ENCODE results near the gene SIDT2.
"Not testable (repeated sequence)": the region's sequence is repeated elsewhere in the genome, so short reads cannot be mapped to it uniquely, and the experiment has no call there.

SIDT2 gene
- 30.5 to 93.1 (median 50.4) reads per million in 17 experiments for total RNA-seq

DNA sequence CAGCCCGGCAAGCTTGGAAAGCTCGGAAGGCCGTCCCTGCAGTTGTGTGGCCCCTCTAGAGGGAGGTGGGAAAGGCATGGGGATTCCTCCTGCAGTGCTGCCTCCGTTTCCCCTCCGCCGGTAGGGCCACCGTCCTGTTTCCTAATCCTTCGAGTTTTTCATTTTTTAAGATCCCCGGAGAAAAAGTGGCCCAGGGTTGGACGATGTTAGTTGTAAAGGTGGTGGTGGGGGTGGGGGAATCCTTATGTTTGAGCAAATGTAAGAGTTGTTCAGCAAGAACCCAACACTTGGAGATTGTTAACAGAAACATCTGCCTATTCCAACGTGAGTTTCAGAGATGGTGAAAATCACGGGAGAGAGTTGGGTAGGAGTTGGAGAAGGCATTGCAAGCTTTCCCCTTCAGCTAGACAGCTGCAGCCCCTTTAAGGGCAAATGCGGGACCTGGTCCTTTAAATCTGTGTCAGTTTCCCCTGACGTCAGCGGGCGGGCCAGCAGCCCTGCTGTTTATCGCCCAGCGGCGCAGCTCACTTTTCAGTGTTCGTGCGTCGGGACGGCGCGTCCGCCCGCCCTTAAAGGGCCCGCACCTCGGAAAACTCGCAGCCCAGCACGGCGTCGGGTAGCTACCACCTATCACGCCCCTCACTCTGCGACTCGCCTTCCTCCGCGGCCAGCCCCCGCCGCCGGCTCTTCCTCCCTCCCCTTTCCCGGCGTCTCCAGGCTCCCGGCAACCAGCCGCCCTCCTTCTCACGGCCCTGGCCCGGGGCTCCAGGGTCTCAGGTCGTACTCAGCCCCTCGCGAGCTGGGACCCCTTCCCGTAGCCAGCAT lies at the start of gene SIDT2:
Gene SIDT2, plus strand, starts transcription at position 534 of the 825 bp plus-strand sequence. CDS start 521 bp downstream, outside the sequence.
- peak; percentile 91 to 96 (median 94) for DNase-seq

DNA sequence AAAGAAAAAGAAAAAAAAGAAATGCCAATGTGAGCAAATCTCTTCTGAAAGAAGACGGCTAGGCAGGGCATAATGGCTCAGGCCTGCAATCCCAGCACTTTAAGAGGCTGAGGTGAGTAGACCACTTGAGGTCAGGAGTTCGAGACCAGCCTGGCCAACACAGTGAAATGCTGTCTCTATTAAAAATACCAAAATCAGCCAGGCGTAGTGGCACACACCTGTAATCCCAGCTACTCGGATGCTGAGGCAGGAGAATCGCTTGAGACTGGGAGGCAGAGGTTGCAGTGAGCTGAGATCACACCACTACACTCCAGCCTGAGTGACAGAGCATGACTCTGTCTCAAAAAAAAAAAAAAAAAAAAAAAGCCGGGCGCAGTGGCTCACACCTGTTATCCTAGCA lies 48.1 kb upstream of the SIDT2 start:
- DNase-seq: not testable (repeated sequence)

DNA sequence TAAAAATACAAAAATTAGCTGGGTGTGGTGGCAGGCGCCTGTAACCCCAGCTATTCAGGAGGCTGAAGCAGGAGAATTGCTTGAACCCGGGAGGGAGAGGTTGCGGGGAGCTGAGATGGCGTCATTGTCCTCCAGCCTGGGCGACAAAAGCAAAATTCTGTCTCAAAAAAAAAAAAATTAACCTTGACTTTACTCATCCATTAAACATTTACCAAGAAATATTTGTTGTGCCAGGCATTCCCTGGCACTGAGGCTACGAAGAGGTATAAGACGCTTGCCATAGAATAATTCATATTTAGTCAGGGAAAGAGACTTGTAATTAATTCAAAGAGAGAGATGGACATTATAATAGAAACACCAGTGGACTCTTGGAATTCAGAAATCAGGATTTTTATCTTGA lies 47.7 kb upstream of the SIDT2 start:
- no peak for DNase-seq

DNA sequence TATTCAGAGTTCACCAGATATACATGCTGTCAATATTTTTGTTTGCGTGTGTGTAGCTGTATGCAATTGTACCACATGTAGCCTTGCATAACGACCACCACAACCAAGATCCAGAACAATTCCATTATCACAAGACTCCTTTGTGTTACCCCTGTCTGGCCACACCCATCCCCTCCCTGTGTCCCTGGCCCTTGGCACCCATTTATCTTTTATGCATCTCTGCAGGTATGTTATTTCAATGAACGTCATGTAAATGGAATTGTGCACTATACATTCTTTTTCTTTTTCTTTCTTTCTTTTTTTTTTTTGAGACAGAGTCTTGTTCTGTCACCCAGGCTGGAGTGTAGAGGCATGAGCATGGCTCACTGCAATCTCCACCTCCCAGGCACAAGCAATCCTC lies 44.1 kb upstream of the SIDT2 start:
- DNase-seq: no peak

DNA sequence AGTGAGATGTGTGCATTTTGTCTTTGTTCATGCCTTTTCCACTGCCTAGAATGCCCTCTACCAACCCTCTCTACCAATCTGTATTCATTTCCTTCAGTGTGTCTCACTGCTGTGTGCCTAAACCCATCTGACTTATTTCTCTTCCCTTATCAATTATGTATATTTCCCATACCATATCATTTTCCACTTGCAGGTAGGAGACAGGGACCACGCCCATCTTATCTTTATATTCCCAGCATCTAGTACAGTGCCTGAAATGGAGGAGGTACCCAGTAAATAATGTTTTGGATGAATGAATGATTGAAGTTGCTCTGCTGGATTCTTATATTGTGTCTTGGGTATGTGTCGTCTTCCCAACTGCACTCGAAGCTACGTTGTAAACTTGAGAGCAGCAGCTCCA lies 43.6 kb upstream of the SIDT2 start:
- DNase-seq: not testable (repeated sequence)

DNA sequence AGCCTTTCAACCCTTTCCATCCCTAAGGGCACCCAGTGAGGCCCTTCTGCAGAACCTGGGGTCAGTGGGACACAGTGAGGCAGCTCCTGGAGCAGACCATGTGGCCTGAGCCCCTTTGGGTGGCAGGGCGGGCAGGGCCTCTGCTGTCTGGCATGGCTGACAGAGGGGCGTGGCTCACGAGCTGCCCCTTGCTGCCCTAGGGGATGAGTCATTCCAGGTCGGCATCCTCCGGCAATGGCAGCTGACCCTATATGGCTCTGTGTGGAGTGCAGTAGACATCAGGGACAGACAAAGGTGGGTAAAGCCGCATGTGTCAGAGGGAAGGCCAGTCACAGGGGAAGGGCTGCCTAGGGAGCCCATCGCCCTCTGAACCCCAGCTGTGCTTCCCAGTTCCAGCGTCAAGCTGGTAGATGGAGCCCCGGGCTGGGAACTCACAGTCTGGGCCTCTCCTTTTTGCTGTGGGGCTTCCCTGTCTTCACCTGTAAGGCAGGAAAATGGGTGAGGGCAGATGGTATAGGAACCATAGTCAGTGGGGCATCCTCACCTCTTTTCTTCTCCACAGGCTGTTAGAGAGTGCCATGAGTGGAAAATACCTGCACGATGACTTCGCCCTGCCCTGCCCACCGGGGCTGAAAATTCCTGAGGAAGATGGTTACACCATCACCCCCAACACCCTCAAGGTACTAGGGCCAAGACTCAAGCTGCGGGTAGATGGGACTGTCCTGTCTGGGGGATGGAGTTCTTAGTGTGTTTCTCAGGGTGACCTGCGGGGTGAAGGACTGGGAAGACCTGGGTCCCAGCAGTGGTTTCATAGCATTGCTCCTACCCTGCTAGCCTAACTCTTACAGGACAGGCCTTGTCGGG lies 41.1 kb upstream of the SIDT2 start:
- not testable (repeated sequence) for DNase-seq

DNA sequence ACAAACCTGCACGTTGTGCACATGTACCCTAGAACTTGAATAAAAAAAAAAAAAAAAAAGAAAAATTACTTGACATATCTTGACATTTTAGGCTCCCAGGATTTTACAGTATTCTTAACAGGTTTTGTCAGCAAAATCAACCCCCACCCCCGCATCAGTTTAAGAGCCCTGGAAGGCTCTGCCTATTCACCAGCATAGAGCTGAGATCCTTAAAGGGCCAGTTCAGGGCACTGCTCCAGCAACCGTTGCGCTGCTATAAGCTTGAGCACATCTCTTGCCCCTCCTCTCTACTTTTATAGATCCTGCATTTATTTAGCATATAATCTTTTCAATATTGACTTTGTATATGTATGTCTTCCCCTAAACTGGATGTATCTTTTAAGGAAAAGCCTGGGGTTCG lies 35.2 kb upstream of the SIDT2 start:
- peak; percentile 27 to 62 (median 58) for DNase-seq

DNA sequence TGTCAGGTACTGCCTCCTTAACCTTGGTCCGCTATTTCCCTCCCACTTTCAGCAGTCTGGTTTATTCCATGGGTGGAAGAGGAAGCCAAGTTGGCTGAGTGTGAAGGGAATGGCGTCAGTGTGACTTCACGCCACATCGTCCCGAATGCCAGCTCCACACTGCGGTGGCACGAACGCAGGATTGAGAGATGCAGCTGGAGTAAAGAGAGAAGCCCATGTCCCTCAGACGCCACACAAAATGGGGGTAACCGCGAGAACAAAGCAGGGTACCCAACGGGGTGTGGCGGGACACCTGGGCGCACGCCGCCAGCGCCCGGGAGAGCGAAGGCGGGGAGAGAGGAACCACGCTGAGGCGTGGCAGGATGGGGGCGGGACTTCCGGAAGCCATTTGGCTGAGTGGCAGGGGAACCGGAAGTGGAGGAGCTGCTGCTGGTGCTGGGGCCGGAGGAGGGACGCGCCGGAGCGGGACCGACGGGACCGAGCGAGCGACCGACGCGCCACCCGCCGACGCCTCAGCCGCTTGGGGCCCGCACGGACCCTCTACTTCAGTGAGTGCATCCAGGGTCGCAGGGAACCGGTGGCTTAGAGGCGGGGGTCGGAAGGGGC lies 34.6 kb upstream of the SIDT2 start, which contains the start of gene PAFAH1B2:
Gene PAFAH1B2, plus strand, starts transcription at position 417 of the 606 bp plus-strand sequence. CDS start 8,161 bp downstream, outside the sequence.
- peak; percentile 96 to 98 (median 98) for DNase-seq

DNA sequence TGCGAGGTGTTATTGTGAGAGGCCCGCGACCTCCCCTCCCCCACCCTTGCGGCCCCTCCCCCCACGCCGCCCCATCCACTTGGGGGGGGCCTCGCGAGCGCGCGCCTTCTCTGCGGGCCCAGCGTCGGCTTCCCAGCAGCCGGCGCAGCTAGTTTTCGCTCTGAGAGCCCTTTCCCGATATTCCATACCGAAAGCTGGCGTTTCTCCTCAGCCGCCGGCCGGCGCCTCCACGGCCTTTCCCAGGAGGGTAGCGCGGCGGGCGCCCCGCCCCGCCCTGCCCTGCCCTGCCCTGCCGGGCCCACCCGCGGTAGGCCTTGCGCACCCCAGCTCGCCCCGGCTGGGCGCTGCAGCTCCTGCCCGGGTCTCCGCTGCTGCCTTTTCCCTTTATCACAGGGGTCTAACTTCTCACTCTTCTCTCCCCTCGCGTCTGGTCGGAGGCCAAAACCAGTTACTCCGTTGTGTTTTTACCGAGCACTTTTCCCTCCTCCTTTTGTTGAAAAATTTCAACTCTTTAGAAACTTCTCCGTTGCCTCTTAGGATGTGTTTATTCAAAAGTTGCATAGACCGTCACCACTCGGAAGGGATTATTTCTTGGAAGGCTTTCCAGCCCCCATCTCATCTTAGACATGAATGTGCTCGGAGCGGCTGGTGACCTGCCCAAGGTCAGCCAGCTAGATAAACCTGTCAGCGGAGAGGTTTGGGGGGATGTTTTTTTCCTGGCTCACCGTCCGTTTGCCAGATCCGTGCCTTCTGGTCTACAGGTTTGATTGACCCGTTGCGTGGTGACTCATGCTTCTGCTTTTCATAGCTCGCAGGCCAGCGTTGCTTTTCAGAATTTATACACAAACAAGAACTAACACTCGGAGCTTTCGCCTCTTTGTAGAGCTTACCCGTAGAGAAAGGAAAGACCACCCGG lies 33.8 kb upstream of the SIDT2 start:
- peak; percentile 78 to 89 (median 84) for DNase-seq

DNA sequence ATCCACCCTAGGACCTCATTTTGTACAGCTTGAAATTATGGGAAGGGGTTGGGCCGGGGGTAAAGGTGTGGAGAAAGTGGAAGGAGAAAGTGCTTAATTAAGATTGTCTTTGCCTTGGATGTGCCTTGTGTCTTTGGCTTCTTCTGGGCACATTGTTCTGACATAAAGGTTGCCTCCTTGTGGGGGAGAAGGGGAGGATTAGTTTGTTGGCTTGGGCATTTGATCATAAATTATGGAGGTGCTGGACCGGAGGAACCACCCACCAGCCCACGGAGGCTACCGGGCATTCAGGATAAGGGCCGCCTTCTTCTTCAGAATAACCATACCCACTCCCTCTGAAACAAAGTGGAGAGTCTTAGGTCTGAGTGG lies 33.2 kb upstream of the SIDT2 start:
- DNase-seq: peak; percentile 5 to 46 (median 36)

DNA sequence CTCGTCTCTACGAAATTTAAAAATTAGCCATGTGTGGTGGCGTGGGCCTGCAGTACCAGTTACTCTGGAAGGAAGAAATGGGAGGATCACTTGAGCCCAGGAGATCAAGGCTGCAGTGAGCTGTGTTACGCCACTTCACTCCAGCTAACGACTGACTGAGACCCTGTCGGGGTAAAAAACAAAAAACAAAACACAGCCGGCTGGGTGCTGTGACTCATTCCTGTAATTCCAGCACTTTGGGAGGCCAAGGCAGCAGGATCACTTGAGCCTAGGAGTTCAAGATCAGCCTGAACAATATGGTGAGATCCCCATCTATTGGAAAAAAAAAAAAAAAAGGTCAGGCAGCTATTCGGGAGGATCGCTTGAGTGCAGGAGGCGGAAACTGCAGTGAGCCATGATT lies 32.0 kb upstream of the SIDT2 start:
- DNase-seq: no peak

DNA sequence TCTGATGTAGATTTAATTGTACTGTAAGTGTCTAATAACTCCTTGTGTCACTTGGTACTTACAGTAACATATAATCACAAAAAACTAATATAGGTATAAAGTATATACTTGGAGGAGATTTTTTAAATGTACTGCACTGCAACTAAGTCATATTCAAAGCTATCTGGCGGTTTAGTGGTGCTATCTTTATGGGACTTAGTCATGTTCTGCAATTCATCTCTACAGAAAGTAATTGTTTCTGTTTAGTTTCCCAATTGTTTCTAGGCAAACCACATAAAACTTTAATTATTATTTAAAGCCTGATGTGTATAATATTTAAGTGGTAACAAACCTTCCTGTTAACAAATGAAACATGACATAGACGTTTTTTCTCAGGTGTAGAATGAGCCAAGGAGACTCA lies 26.5 kb upstream of the SIDT2 start:
- no peak for DNase-seq

DNA sequence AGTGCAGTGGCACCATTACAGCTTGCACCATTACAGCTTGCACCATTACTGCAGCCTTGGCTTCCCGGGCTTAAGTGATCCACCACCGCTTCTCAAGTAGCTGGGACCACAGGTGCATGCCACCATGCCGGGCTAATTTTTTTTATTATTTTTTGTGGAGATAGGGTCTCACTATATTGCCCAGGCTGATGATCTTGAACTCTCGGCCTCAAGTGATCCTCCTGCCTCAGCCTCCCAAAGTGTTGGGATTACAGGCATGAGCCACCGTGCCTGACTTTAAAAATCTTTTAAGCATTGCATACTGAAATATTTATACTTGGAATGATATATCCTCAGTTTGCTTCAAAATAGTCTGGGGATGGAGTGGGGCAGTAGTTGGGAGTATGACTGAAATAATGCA lies 24.1 kb upstream of the SIDT2 start:
- no peak for DNase-seq

DNA sequence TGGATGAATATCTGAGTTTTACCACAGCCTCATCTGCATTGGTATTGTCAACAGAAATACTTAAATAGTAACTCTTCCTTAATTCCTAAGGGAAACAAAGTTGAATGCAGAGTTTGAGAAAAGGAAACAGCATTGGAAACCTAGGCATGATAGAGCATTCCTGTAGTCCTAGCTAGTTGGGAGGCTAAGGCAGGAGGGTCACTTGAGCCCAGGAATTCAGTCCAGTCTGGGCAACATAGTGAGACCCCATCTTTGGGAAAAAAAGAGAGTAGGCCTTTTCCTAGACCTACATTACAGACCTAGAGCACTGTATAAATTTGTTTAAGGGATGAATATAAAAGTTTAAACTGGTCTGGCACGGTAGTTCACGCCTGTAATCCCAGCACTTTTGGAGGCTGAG lies 21.0 kb upstream of the SIDT2 start:
- DNase-seq: no peak

DNA sequence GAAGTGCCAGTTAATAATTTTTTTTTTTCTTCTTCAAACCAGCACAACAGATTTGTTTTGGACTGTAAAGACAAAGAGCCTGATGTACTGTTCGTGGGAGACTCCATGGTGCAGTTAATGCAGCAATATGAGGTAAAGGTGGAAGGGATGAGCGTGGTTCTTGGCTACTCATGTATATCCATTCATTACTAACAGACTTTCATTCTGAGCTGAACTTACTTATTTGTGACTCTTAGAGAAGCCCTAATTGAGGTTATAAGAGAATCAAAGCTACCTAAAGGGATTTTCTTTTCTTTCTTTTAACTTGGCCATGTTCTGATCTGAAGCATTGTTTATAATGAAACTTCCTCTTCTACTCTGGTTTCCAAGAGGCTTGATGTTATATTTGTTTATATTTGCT lies 18.7 kb upstream of the SIDT2 start:
- no peak for DNase-seq

DNA sequence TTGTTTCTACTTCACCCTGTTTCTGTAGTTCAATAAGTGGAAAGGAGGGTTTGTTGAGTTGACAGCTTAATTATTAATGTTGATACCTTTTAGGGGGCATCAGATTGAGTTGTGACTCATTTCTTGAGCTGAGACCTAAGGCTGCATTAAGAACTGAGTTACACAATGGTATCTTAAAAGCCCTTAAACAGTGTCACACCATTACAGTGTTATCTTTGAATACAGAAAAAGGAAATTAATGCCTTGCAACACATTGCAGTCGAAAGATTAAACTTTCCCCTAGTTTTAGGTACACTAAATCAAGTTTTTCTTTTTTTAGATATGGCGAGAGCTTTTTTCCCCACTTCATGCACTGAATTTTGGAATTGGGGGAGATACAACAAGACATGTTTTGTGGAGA lies 17.7 kb upstream of the SIDT2 start:
- DNase-seq: no peak

DNA sequence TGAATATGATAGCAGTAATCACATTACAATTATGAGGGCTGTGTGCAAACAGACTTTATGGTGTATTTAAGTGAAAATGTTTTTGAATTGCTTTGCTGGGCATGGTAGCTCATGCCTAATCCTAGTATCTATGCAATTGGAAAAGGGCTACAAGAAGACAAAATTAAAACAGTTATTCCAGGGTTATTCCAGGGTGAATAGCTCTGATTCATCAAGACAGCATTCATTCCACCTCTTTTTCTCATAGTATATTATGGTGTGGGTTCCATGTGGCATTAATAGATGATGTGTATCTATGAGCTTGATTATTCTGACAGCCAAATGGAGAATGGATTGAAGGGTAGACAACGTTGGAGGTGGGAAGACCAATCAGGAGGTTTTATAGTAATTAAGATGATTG lies 12.1 kb upstream of the SIDT2 start:
- DNase-seq: no peak

DNA sequence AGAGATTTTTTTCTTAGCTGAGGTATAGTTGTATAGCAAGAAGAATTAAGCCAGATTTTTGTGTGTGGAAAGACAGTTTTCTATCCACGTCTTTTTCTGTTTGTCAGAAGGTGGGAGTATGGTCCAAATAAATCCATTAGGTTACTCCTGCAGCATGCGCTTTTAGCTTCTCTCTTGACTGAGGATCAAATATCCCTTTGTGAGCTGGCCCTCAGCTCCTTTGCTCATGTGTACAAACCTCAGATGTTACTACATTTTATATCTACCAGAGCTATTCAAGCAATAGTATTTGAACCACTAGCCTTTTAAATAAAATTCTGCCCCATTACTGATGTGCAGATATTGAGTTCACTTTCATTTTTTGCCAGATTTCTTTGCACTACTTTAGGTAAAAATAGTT lies 8.8 kb upstream of the SIDT2 start:
- DNase-seq: no peak

DNA sequence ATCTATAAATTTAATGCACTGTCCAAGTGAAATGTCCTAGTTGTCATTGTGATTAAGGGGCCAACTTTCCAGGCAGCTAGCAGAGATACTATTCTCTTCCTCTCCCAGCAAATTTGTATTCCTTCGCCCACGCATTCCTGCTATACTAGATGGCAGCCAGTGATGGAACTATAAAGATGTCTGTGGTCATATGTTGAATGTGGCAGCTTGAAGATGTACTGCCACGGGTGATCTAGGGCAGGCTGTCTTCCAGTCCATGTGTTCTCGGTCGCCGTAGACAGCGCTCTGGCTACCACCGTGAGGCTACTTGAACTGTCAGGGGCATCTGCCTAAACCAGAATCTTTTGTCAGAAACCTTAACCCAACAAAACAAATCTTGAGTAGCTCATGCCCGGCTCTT lies 8.3 kb upstream of the SIDT2 start:
- peak in 2 of 4 experiments; percentile 26 to 28 for DNase-seq

DNA sequence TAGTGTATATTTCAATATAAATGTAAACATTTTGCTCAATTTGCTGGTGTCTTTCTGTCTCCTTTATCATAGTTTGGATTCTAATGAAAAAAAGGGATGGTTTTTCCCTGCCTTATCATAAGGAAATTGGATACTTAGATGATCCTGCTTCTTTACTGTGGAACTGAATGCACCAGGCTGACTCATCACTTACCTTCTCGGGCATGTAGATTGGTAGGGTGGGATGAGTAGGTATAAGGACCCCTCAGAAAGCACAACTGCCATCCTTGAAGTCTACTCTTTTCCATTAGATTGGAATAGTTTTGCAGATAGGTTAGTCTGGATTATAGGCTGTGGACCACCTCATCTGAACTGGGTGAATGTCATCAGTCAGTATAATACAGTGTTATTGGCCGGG lies 7.5 kb upstream of the SIDT2 start:
- DNase-seq: no peak

DNA sequence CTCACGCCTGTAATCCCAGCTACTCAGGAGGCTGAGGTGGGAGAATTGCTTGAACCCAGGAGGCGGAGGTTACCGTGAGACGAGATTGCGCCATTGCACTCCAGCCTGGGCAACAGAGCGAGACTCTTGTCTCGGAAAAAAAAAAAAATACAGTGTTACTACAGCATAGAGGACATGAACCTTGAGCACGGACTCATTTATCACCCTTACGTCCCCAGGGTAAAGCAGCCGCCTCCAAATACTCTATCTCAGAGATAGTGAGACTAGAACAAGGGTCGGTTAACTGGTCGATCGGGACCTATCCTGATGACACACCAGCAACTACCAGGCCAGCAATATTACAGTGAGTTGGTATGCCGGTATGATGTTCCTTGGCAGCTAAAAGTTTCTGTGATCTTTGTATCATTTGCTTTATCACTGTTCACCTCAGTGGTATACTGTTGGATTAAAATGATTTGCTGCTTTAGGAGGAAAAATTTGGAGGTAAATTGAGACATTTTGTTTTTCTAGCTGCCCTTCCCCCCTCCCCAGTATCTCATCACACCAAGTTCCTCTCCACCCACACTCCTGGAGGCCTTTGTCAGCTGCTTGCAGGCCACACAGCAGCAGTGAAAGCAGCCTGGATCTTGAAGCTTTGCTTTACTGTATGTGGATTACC lies 7.0 kb upstream of the SIDT2 start:
- DNase-seq: peak; percentile 75 to 89 (median 88)
